ENCODE results near the gene SFMBT1. TPM values are rescaled to one million over a fixed set of nuclear protein-coding genes. Genes with fewer than 3 reads are reported as not detected.

SFMBT1 gene
- polyA plus RNA-seq, 1 of the 3 experiments (the other 2 are of a cell fraction): 0.72 TPM

GRCh38 chr3:53067567-53067966 lies 21.7 kb upstream of the SFMBT1 start:
- CTCF ChIA-PET: interaction anchor here (0.8 to 1.3 kb wide), 3 partner anchors 16 to 217 kb away, joined by 3 to 4 read pairs (median 3); no protein-coding TSS in a partner anchor
- TF ChIP-seq CHD2 (IDR thresholded peaks at IDR 0.05; ENCODE audit: low read length, partially characterized antibody) (no peak), USF1 (IDR thresholded peaks at IDR 0.05; ENCODE audit: borderline replicate concordance, low read depth) (no peak), PBX3 (IDR thresholded peaks at IDR 0.05) (no peak), REST (IDR thresholded peaks at IDR 0.05; ENCODE audit: low read depth, low read length) (no peak)
- Histone ChIP-seq H4K20me1 (ENCODE audit: insufficient read depth) (no peaks in the 10 kb centered on the region), H3K36me3 (replicated peaks in 1 of 2; ENCODE audit: control insufficient read depth in 1 of 2, insufficient read depth in 2 of 2, low read length in 1 of 2) (no peaks in the 10 kb centered on the region), H3K27ac (ENCODE audit: low read depth in 2 of 2, low read length in 1 of 2) (no peak overlapping the region), H3F3A (replicated peaks; ENCODE audit: insufficient read depth) (no peaks in the 10 kb centered on the region), H3K4me3 (ENCODE audit: low read depth in 2 of 2, low read length in 1 of 2) (no peak overlapping the region), H3K9me2 (no peaks in the 10 kb centered on the region), H3K79me2 (ENCODE audit: insufficient read depth) (no peaks in the 10 kb centered on the region), H3K4me1 (ENCODE audit: control insufficient read depth in 1 of 2, insufficient read depth in 2 of 2, low read depth in 1 of 2, low read length in 1 of 2) (peaks cover 0 to 9% of the 10 kb centered on the region in 2 experiments; a peak in 1 of 4 replicates), H2AFZ (ENCODE audit: low read depth) (no peak overlapping the region), H3K9me3 (no peaks in the 10 kb centered on the region), H3K9ac (no peak overlapping the region), H3K4me2 (no peak overlapping the region), H3K27me3 (ENCODE audit: insufficient read depth) (no peaks in the 10 kb centered on the region)
- WGBS (ENCODE audit: low lambda C conversion rate): 74% methylated on average over 3 of the region's 3 CpGs
- no peak for DNase-seq
- POLR2A ChIA-PET: no interaction called here

GRCh38 chr3:53065841-53066480 lies 20.1 kb upstream of the SFMBT1 start:
- Histone ChIP-seq H3K27me3 (ENCODE audit: insufficient read depth) (no peaks in the 10 kb centered on the region), H3K4me1 (ENCODE audit: control insufficient read depth in 1 of 2, insufficient read depth in 2 of 2, low read depth in 1 of 2, low read length in 1 of 2) (no peaks in the 10 kb centered on the region; a peak in 1 of 4 replicates), H3K27ac (ENCODE audit: low read depth in 2 of 2, low read length in 1 of 2) (no peak overlapping the region), H2AFZ (ENCODE audit: low read depth) (no peak overlapping the region), H3K36me3 (replicated peaks in 1 of 2; ENCODE audit: control insufficient read depth in 1 of 2, insufficient read depth in 2 of 2, low read length in 1 of 2) (no peaks in the 10 kb centered on the region), H3K4me3 (ENCODE audit: low read depth in 2 of 2, low read length in 1 of 2) (no peak overlapping the region), H4K20me1 (ENCODE audit: insufficient read depth) (no peaks in the 10 kb centered on the region), H3K9me3 (no peaks in the 10 kb centered on the region), H3K9ac (no peak overlapping the region), H3F3A (replicated peaks; ENCODE audit: insufficient read depth) (no peaks in the 10 kb centered on the region), H3K9me2 (no peaks in the 10 kb centered on the region), H3K79me2 (ENCODE audit: insufficient read depth) (no peaks in the 10 kb centered on the region), H3K4me2 (no peak overlapping the region)
- ChIA-PET CTCF (interaction anchor here (1.0 kb wide), 2 partner anchors 14 to 87 kb away, joined by 3 read pairs; no protein-coding TSS in a partner anchor), POLR2A (no interaction called here)
- WGBS (ENCODE audit: low lambda C conversion rate): 92% methylated on average over 7 of the region's 7 CpGs
- TF ChIP-seq RAD21 (IDR thresholded peaks at IDR 0.05; ENCODE audit: low read length): no peak
- no peak for TF ChIP-seq FOSL2 (IDR thresholded peaks at IDR 0.05; ENCODE audit: borderline replicate concordance, low read depth)
- no peak for DNase-seq
